Smooth muscle cell (in vitro differentiated cells): ENCODE results near the gene TMTC1. TPM values are rescaled to one million over a fixed set of nuclear protein-coding genes. Genes with fewer than 3 reads are reported as not detected.

Experiments used
- DNase-seq: peaks from one replicate; lab custom pipeline; 2025; ENCODE audit not compliant: unreplicated experiment; lab: John Stamatoyannopoulos, UW
- H2AFZ ChIP-seq: fragments of 200-600 bp; sonication (generic); 2 replicates; pipeline ENCODE4 v1.6.0; 2016; ENCODE audit warnings: antibody characterized with exemption, low read depth, mild to moderate bottlenecking
- H3F3A ChIP-seq: fragments of 200-600 bp; sonication (generic); 2 replicates; pipeline ENCODE4 v1.6.0; 2017; ENCODE audit warnings: antibody characterized with exemption, low read depth
- H3K27ac ChIP-seq: fragments of 200-600 bp; sonication (generic); 2 replicates; pipeline ENCODE4 v1.5.1; 2016; ENCODE audit warnings: low read depth, mild to moderate bottlenecking
- H3K27me3 ChIP-seq: fragments of 200-600 bp; sonication (generic); 2 replicates; pipeline ENCODE4 v1.6.1; 2016; ENCODE audit warnings: low read depth, mild to moderate bottlenecking
- H3K36me3 ChIP-seq: fragments of 200-600 bp; sonication (generic); 2 replicates; pipeline ENCODE4 v1.5.1; 2016; ENCODE audit warnings: low read depth
- H3K4me1 ChIP-seq: fragments of 200-600 bp; sonication (generic); 2 replicates; pipeline ENCODE4 v1.5.1; 2016; ENCODE audit warnings: low read depth
- H3K4me2 ChIP-seq: fragments of 200-600 bp; sonication (generic); 2 replicates; pipeline ENCODE4 v1.6.0; 2016; ENCODE audit warnings: mild to moderate bottlenecking
- H3K4me3 ChIP-seq: fragments of 200-600 bp; sonication (generic); 2 replicates; pipeline ENCODE4 v1.5.1; 2016; ENCODE audit warnings: mild to moderate bottlenecking
- H3K79me2 ChIP-seq: fragments of 200-600 bp; sonication (generic); 2 replicates; pipeline ENCODE4 v1.6.0; 2016; ENCODE audit warnings: low read depth, mild to moderate bottlenecking
- H3K9ac ChIP-seq: fragments of 200-600 bp; sonication (generic); 2 replicates; pipeline ENCODE4 v1.6.0; 2016; ENCODE audit warnings: low read depth
- H3K9me3 ChIP-seq: fragments of 200-600 bp; sonication (generic); replicated peaks from 2 replicates; pipeline ENCODE4 v1.5.1; 2016; ENCODE audit warnings: low read depth
- H4K20me1 ChIP-seq: fragments of 200-600 bp; sonication (generic); 2 replicates; pipeline ENCODE4 v1.6.0; 2016; ENCODE audit warnings: low read depth
- WGBS: methylation state at CpG from one replicate; pipeline ENCODE4 v1.1.7; 2016; ENCODE audit warnings: low lambda C conversion rate; 5-methylcytosine and 5-hydroxymethylcytosine counted together
- polyA plus RNA-seq: library from polyadenylated mRNA; unstranded; fragments of >200 nt; fragmentation: Nextera tagmentation; extraction: Ambion mirVana; gene quantifications from 2 replicates; pipeline ENCODE4 v1.2.1, GENCODE V29; 2016
- total RNA-seq: library from RNA; depleted of rRNA; stranded (reverse); fragments of >200 nt; gene quantifications from 2 replicates; pipeline ENCODE4 v1.2.3, GENCODE V29; 2014
- TF ChIP-seq, protein P1 (sequence below): fragments of 200-600 bp; sonication (generic); IDR thresholded peaks from 2 replicates; pipeline ENCODE4 v1.5.1; 2017; ENCODE audit warnings: borderline replicate concordance, mild to moderate bottlenecking, antibody characterized with exemption; ENCODE audit not compliant: insufficient read depth, poor library complexity, severe bottlenecking

Gene TMTC1
- total and polyA plus RNA-seq, 2 experiments from 2014 or later: 3.5 to 8.7 TPM

- no peaks in the 10 kb centered on the region for H3K4me1 ChIP-seq
- no peak overlapping the region for H2AFZ ChIP-seq
- H3F3A ChIP-seq: no peaks in the 10 kb centered on the region
- no peaks in the 10 kb centered on the region for H3K9me3 ChIP-seq
- TF ChIP-seq, protein P1, sequence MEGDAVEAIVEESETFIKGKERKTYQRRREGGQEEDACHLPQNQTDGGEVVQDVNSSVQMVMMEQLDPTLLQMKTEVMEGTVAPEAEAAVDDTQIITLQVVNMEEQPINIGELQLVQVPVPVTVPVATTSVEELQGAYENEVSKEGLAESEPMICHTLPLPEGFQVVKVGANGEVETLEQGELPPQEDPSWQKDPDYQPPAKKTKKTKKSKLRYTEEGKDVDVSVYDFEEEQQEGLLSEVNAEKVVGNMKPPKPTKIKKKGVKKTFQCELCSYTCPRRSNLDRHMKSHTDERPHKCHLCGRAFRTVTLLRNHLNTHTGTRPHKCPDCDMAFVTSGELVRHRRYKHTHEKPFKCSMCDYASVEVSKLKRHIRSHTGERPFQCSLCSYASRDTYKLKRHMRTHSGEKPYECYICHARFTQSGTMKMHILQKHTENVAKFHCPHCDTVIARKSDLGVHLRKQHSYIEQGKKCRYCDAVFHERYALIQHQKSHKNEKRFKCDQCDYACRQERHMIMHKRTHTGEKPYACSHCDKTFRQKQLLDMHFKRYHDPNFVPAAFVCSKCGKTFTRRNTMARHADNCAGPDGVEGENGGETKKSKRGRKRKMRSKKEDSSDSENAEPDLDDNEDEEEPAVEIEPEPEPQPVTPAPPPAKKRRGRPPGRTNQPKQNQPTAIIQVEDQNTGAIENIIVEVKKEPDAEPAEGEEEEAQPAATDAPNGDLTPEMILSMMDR: no peak
- no peak overlapping the region for H3K4me3 ChIP-seq
- H4K20me1 ChIP-seq: no peaks in the 10 kb centered on the region
- no peaks in the 10 kb centered on the region for H3K27me3 ChIP-seq
- H3K4me2 ChIP-seq: no peak overlapping the region
- no peak overlapping the region for H3K27ac ChIP-seq
- H3K79me2 ChIP-seq: no peaks in the 10 kb centered on the region
- 69% methylated on average over 2 of the region's 2 CpGs for WGBS
- no peak overlapping the region for H3K9ac ChIP-seq
- H3K36me3 ChIP-seq: no peaks in the 10 kb centered on the region
- no peak for DNase-seq
Observed at GRCh38 chr12:29521951-29522350, 261.8 kb downstream of the TMTC1 start.

DNA sequence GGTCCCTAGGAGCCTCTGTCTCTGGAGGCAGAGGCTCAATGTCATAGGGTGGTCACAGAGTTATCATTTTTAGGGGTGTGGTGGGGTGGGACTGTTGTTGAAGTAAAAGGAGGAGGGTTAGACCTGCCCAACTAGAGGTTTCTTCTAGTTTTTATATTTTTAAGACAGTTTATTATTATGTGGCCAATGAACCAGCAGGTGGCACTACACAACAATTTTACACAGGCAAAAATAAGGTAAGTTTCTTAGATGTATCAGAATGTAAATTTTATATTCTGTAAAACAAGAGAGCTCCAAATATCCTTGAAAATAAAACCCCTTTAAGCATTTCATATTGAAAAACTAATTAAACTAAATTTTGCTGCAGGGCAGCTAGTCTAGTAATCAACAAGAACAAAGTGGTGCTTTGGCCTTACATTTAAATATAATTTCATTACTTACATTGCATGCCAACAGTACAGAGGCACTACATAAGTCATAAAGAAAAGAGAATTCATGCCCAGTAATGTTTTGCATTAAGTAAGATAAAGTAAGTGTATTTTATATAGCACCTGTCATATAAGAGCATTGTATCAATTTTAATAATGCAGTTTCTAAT is 264.1 kb downstream of the TMTC1 start:
- H3K4me1 ChIP-seq: no peaks in the 10 kb centered on the region
- no peaks in the 10 kb centered on the region for H4K20me1 ChIP-seq
- no peaks in the 10 kb centered on the region for H3K9me3 ChIP-seq
- no peaks in the 10 kb centered on the region for H3K27me3 ChIP-seq
- H2AFZ ChIP-seq: no peak overlapping the region
- DNase-seq: no peak
- H3K4me3 ChIP-seq: no peak overlapping the region
- TF ChIP-seq, protein P1: peak; percentile 80
- H3K79me2 ChIP-seq: no peaks in the 10 kb centered on the region
- H3K36me3 ChIP-seq: no peaks in the 10 kb centered on the region
- H3K4me2 ChIP-seq: no peak overlapping the region
- H3F3A ChIP-seq: no peaks in the 10 kb centered on the region
- H3K9ac ChIP-seq: no peak overlapping the region
- no peak overlapping the region for H3K27ac ChIP-seq

GRCh38 chr12:29518407-29518806 is 265.3 kb downstream of the TMTC1 start:
- H3F3A ChIP-seq: no peaks in the 10 kb centered on the region
- H3K4me3 ChIP-seq: no peak overlapping the region
- no peaks in the 10 kb centered on the region for H3K79me2 ChIP-seq
- no peak overlapping the region for H3K4me2 ChIP-seq
- DNase-seq: no peak
- H3K4me1 ChIP-seq: no peaks in the 10 kb centered on the region
- no peaks in the 10 kb centered on the region for H4K20me1 ChIP-seq
- H3K27ac ChIP-seq: no peak overlapping the region
- H3K27me3 ChIP-seq: no peaks in the 10 kb centered on the region
- H3K9me3 ChIP-seq: no peaks in the 10 kb centered on the region
- WGBS: 80% methylated on average over 2 of the region's 2 CpGs
- TF ChIP-seq, protein P1: no peak
- H3K36me3 ChIP-seq: no peaks in the 10 kb centered on the region
- no peak overlapping the region for H3K9ac ChIP-seq
- H2AFZ ChIP-seq: no peak overlapping the region

DNA sequence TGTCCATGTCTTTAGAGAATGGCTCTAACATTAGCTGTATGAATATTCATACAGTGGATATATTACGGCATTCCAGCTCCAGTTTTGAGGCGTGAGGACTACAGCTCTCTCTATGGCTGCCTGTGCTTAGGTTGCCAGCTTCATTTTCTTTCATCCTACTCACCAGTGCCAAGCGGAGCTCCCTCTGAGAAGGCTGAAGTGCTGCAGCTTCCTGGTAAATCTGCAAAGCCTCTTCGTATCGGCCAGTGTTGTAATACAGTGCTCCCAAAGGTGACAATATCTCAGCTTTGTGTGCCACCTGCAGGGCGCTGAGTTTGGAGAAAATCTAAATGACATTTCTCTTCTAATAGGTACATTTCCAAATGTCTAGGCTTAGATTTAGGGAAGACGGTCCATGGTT is 266.5 kb downstream of the TMTC1 start:
- no peaks in the 10 kb centered on the region for H4K20me1 ChIP-seq
- WGBS: 94% methylated on average over 7 of the region's 7 CpGs
- DNase-seq: no peak
- H3K9ac ChIP-seq: no peak overlapping the region
- no peaks in the 10 kb centered on the region for H3K36me3 ChIP-seq
- no peaks in the 10 kb centered on the region for H3F3A ChIP-seq
- no peaks in the 10 kb centered on the region for H3K79me2 ChIP-seq
- H3K4me3 ChIP-seq: no peak overlapping the region
- no peak overlapping the region for H2AFZ ChIP-seq
- H3K4me2 ChIP-seq: no peak overlapping the region
- no peaks in the 10 kb centered on the region for H3K27me3 ChIP-seq
- H3K27ac ChIP-seq: no peak overlapping the region
- TF ChIP-seq, protein P1: no peak
- no peaks in the 10 kb centered on the region for H3K9me3 ChIP-seq
- no peaks in the 10 kb centered on the region for H3K4me1 ChIP-seq
